ENCODE data around the gene CD74. TPM values are rescaled to one million over a fixed set of nuclear protein-coding genes. Genes with fewer than 3 reads are reported as not detected.

CD74 gene
- total RNA-seq, 1 experiment from 2014 or later = 19.5 TPM

GRCh38 chr5:150357326-150358260 lies 55.1 kb downstream of the CD74 start, which contains the start of gene TCOF1:
TSS of gene TCOF1 (plus strand) at chr5:150357697. CDS start at chr5:150357747, 50 bp downstream.
- Histone ChIP-seq H4K5ac (ENCODE audit: insufficient read length, low read depth, low read length) (peak within 1 kb of the TSS; percentile 57), H3K27me3 (ENCODE audit: insufficient read depth, low read length) (no peaks in the 10 kb centered on the region), H3K4me2 (ENCODE audit: insufficient read depth, insufficient read length, low read length) (peak within 1 kb of the TSS; percentile 88), H3K79me2 (ENCODE audit: insufficient read depth, low read length) (peaks cover 21% of the 10 kb centered on the region; the same call in 1 of the 2 replicates), H2BK20ac (ENCODE audit: low read depth, low read length, poor library complexity, severe bottlenecking) (no peak within 1 kb of the TSS), H3K4ac (ENCODE audit: low read depth, low read length) (peak within 1 kb of the TSS; percentile 83; the same call in 1 of the 2 replicates), H4K91ac (ENCODE audit: insufficient read length, low read depth, low read length) (no peak within 1 kb of the TSS), H3K23me2 (ENCODE audit: insufficient read length, low read depth, low read length, poor library complexity, severe bottlenecking) (peaks cover 4% of the 10 kb centered on the region), H4K8ac (replicated peaks; ENCODE audit: insufficient read length, low read depth, low read length) (no peak within 1 kb of the TSS), H2BK5ac (ENCODE audit: insufficient read length, low read length) (no peak within 1 kb of the TSS), H2BK15ac (ENCODE audit: low read depth, low read length) (no peak within 1 kb of the TSS; the same call in 1 of the 2 replicates), H3K4me1 (ENCODE audit: insufficient read depth, low read length) (no peaks in the 10 kb centered on the region), H3K9ac (ENCODE audit: extremely low read depth, insufficient read length, low read length) (peak within 1 kb of the TSS; percentile 93), H3K56ac (ENCODE audit: insufficient read length, low read depth, low read length) (no peak within 1 kb of the TSS), H3K27ac (ENCODE audit: insufficient read length, low read depth, low read length) (no peak within 1 kb of the TSS), H3K18ac (ENCODE audit: insufficient read length, low read depth, low read length) (peak within 1 kb of the TSS; percentile 82), H4K20me1 (ENCODE audit: control insufficient read depth, insufficient read depth, insufficient read length) (peaks cover 5% of the 10 kb centered on the region), H2AFZ (ENCODE audit: low read length) (peak within 1 kb of the TSS; percentile 96), H2BK120ac (ENCODE audit: low read depth, low read length, poor library complexity, severe bottlenecking) (no peak within 1 kb of the TSS), H3K9me3 (ENCODE audit: control insufficient read depth, low read depth, low read length) (no peaks in the 10 kb centered on the region), H3K23ac (ENCODE audit: insufficient read length, low read depth, low read length) (no peak within 1 kb of the TSS), H3T11ph (ENCODE audit: low read length) (no peak within 1 kb of the TSS), H2BK12ac (ENCODE audit: insufficient read length, low read depth, low read length) (no peak within 1 kb of the TSS), H2AK5ac (ENCODE audit: insufficient read length, low read length) (no peak within 1 kb of the TSS), H3K14ac (ENCODE audit: insufficient read depth, low read length) (peak within 1 kb of the TSS; percentile 94), H3K79me1 (ENCODE audit: insufficient read depth, low read depth, low read length, poor library complexity, severe bottlenecking) (peaks cover 7% of the 10 kb centered on the region)
- TF ChIP-seq, protein P1, sequence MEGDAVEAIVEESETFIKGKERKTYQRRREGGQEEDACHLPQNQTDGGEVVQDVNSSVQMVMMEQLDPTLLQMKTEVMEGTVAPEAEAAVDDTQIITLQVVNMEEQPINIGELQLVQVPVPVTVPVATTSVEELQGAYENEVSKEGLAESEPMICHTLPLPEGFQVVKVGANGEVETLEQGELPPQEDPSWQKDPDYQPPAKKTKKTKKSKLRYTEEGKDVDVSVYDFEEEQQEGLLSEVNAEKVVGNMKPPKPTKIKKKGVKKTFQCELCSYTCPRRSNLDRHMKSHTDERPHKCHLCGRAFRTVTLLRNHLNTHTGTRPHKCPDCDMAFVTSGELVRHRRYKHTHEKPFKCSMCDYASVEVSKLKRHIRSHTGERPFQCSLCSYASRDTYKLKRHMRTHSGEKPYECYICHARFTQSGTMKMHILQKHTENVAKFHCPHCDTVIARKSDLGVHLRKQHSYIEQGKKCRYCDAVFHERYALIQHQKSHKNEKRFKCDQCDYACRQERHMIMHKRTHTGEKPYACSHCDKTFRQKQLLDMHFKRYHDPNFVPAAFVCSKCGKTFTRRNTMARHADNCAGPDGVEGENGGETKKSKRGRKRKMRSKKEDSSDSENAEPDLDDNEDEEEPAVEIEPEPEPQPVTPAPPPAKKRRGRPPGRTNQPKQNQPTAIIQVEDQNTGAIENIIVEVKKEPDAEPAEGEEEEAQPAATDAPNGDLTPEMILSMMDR (conservative IDR thresholded peaks at IDR 0.05) = no peak
- Mint-ChIP-seq H3K4me1 (peaks cover 11 to 14% of the 10 kb centered on the region in 2 experiments), H3K4me3 (peak within 1 kb of the TSS; percentile 93 to 95), H3K27ac (peak within 1 kb of the TSS; percentile 61 to 96 (median 93); a peak in 6 of 7 replicates), H3K9me3 (no peaks in the 10 kb centered on the region), H3K27me3 (ENCODE audit: low read depth) (peaks cover 11% of the 10 kb centered on the region), H3K36me3 (ENCODE audit: insufficient read depth in 1 of 3, low read depth in 3 of 3) (peaks cover 19 to 41% (median 30%) of the 10 kb centered on the region in 3 experiments)
- peak; percentile 97 for DNase-seq
- no CpG with 5 or more reads among the region's 90 CpGs for WGBS (ENCODE audit: extremely low coverage, insufficient read length, low lambda C conversion rate)
